PFSK-1 (cell line): ENCODE results near the gene DDX10. TPM values are rescaled to one million over a fixed set of nuclear protein-coding genes. Genes with fewer than 3 reads are reported as not detected.

ENCODE experiments used
- FOXP2 ChIP-seq: optimal IDR thresholded peaks from 2 replicates; pipeline ENCODE3; 2011; ENCODE audit warnings: borderline replicate concordance, control low read depth, inconsistent platforms; ENCODE audit not compliant: insufficient read depth; ENCODE audit errors: extremely low read length, extremely low read depth
- POLR2AphosphoS5 ChIP-seq: IDR thresholded peaks from 2 replicates; pipeline ENCODE4 v1.6.1; 2012; ENCODE audit warnings: low read depth, mild to moderate bottlenecking, control low read depth, low read length, moderate library complexity
- REST ChIP-seq, 2 experiments: IDR thresholded peaks; 2 replicates each; pipeline versions ENCODE4 v1.6.1 to v1.8.0; 2011 to 2012; ENCODE audit warnings: low read depth in 2 of 2, low read length in 2 of 2, control low read depth in 1 of 2, inconsistent platforms in 1 of 2, mild to moderate bottlenecking in 1 of 2, moderate library complexity in 1 of 2; ENCODE audit not compliant: insufficient read depth in 1 of 2
- SIN3A ChIP-seq: IDR thresholded peaks from 2 replicates; pipeline ENCODE4 v1.6.1; 2012; ENCODE audit warnings: mild to moderate bottlenecking, low read length, moderate library complexity, borderline replicate concordance; ENCODE audit not compliant: insufficient read depth
- TAF1 ChIP-seq: IDR thresholded peaks from 2 replicates; pipeline ENCODE4 v1.6.1; 2012; ENCODE audit warnings: low read length, control low read depth, borderline replicate concordance; ENCODE audit not compliant: insufficient read depth
- polyA plus RNA-seq: library from polyadenylated mRNA; unstranded; fragments of >200 nt; gene quantifications from one replicate; pipeline ENCODE4 v1.2.1, GENCODE V29; 2012; ENCODE audit warnings: low read depth, missing spikeins; ENCODE audit not compliant: insufficient read length

DDX10 gene
- 18.2 TPM for polyA plus RNA-seq

DNA sequence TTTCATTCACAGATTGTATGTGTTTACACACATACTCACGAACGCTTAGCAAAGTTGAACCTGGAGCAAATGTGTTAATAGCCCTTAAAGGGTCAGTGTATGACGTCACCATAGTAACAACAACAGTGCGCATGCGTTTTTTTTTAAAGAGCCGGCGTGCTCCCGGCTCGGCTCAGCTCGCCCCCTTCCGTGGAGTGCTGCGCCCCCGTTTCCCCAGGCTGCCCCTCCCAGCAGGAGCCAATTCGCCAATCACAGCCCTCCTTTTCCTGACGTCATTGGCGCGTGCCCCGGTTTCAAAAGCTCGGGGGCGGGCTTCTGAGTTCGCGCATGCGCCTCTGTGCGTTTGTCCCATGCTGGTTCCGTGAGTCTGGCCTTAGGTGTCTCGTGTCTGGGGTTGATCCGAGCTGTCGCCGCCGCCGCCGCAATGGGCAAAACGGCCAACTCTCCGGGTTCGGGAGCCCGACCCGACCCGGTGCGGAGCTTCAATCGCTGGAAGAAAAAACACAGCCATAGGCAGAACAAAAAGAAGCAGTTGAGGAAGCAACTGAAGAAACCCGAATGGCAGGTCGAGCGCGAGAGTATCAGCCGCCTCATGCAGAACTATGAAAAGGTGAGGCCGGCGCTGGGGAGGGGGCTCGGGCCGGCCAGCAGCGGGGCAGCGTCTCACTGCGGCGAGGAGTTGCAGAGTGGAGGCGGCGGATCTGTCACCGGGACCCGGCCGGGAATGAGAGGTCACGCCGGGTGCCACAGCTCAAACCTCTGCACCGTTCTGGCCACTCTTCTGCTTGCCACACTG lies at the start of gene DDX10:
TSS of gene DDX10 (plus strand) at position 340 of the 796 bp plus-strand sequence. CDS start at position 425, 85 bp downstream.
- peak; percentile 71; the same call in 1 of the 2 replicates for TF ChIP-seq POLR2AphosphoS5
- no peak for TF ChIP-seq TAF1
- TF ChIP-seq SIN3A: 0 out of 2 replicates have a peak, but pooled peaks have one; percentile 67
- TF ChIP-seq FOXP2: no peak
- no peak for TF ChIP-seq REST (IDR thresholded peaks at IDR 0.05; ENCODE audit: insufficient read depth in 1 of 2, low read depth in 2 of 2, low read length in 2 of 2)

- TF ChIP-seq TAF1: no peak
- TF ChIP-seq FOXP2: no peak
Measured at GRCh38 chr11:108616549-108616948, 48.3 kb upstream of the DDX10 start.

DNA sequence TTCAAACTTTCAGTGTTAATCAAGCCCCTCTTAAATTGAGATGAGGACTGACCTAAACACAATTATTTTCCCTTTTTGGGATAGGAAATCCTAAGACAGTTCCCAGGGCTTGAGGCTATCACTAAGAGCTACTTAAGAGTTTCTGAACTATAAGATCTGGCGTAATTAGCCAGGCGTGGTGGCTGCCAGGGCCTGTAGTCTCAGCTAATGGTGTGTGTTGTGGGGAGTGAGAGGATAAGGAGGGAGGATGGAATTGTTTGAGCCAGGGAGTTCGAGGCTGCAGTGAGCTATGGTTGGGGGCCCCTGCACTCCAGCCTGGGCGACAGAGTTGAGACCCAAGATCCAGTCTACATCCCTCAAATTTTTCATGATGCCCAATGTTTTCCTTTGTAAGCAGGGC lies 47.8 kb upstream of the DDX10 start:
- TF ChIP-seq SIN3A (no peak), POLR2AphosphoS5 (no peak), FOXP2 (no peak)

GRCh38 chr11:108618529-108618928 lies 46.3 kb upstream of the DDX10 start:
- TF ChIP-seq REST (IDR thresholded peaks at IDR 0.05; ENCODE audit: insufficient read depth in 1 of 2, low read depth in 2 of 2, low read length in 2 of 2) (no peak), SIN3A (no peak)

- TF ChIP-seq FOXP2 (no peak), REST (IDR thresholded peaks at IDR 0.05; ENCODE audit: insufficient read depth in 1 of 2, low read depth in 2 of 2, low read length in 2 of 2) (no peak), TAF1 (no peak), POLR2AphosphoS5 (no peak), SIN3A (no peak)
Measured at GRCh38 chr11:108620958-108621772, 43.7 kb upstream of the DDX10 start.

GRCh38 chr11:108622341-108622740 lies 42.5 kb upstream of the DDX10 start:
- TF ChIP-seq POLR2AphosphoS5 (no peak), FOXP2 (no peak), TAF1 (no peak), REST (IDR thresholded peaks at IDR 0.05; ENCODE audit: insufficient read depth in 1 of 2, low read depth in 2 of 2, low read length in 2 of 2) (no peak), SIN3A (no peak)
